ENCODE results near the gene USHBP1. TPM values are rescaled to one million over a fixed set of nuclear protein-coding genes. Genes with fewer than 3 reads are reported as not detected.
A peak's percentile ranks its signal among the peaks of the same experiment; 100 is the strongest.

Gene USHBP1
- total RNA-seq, 6 donors from 2014 or later: 9.1 to 21.4 (median 10.7) TPM

- WGBS, 2 donors: 95 to 97% methylated on average over 15 to 17 of the region's 25 CpGs
- H3K27ac ChIP-seq: no peak overlapping the region
- no peaks in the 10 kb centered on the region for H3K9me3 ChIP-seq
- H3K4me1 ChIP-seq: no peaks in the 10 kb centered on the region
- H3K4me3 ChIP-seq: no peak overlapping the region
- no peaks in the 10 kb centered on the region for H3K27me3 ChIP-seq
- no peak for ATAC-seq (ENCODE audit: low FRiP score in 2 of 2)
- TF ChIP-seq POLR2AphosphoS5 (IDR thresholded peaks at IDR 0.05): no peak
- H3K36me3 ChIP-seq: peaks cover 9 to 83% (median 69%) of the 10 kb centered on the region in 4 donors
- no peak for DNase-seq
These were observed 57.6 kb downstream of the USHBP1 start for GRCh38 chr19:17206736-17207581.

DNA sequence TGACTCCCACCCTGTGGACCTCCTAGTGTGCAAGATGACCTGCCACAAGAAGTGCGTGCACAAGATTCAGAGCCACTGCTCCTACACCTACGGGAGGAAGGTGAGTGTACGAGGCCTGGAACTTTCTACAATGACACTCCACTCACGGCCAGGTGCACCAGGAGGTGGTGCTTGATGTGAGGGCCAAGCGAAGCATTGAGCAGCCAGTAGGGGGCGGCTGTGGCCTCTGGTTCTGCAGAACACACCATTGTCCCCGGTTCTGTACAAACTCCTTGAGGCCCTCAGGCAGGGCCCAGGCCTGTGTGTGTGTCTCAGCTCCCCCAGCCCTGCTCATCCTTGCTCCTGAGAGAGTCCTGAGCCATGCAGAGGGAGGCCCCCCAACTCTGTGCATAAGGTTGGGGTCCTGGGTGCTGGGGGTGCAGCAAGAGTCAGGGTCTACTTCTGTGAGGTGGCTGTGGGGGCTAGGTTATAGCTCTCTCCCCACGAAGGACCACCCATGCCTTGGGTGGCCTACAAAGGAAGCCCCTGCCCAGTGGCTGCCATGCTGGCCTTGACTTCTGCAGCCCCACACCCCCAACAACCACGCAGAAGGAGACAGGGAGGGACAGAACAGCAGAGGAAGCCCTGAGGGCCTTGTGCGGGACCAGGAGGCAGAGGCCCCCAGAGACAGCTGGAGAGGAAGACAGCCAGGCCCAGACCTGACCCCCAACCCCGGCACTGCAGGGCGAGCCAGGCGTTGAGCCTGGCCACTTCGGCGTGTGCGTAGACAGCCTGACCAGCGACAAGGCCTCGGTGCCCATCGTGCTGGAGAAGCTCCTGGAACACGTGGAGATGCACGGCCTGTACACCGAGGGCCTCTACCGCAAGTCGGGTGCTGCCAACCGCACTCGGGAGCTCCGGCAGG is 59.1 kb downstream of the USHBP1 start:
- Histone ChIP-seq H3K27me3 (no peaks in the 10 kb centered on the region), H3K27ac (no peak overlapping the region), H3K9me3 (no peaks in the 10 kb centered on the region), H3K4me1 (no peaks in the 10 kb centered on the region), H3K36me3 (peaks cover 18 to 83% (median 69%) of the 10 kb centered on the region in 4 donors), H3K4me3 (no peak overlapping the region)
- DNase-seq (peak in 1 of 2 donors; percentile 77), ATAC-seq (ENCODE audit: low FRiP score in 2 of 2) (peak; percentile 37 to 59)
- TF ChIP-seq EP300 (IDR thresholded peaks at IDR 0.05) (no peak), POLR2AphosphoS5 (IDR thresholded peaks at IDR 0.05) (no peak), CTCF (IDR thresholded peaks at IDR 0.05) (peak; percentile 54 to 82 (median 71))
- 60 to 83% methylated on average over 8 to 23 of the region's 27 CpGs for WGBS, 2 donors

DNA sequence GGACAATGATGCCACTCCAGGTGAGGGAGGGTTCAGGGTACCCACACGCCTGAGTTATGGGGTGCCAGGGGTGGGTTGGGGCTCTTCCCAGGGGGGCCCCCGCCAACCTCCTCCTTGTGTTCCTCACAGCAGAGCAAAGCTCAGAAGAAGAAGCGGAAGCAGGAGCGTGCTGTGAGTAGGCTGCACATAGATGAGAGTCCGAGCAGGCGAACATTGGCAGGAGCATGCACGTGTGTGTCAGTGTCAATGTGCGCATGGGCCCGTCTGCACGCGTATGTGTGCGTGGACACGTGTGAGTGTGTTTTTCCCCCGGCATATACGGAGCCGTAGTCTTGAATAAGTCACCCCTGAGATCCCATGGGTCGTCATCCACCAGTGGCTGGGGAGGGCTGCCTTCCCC is 61.8 kb downstream of the USHBP1 start:
- no peaks in the 10 kb centered on the region for H3K27me3 ChIP-seq
- WGBS, 2 donors: 89 to 98% methylated on average over 17 of the region's 17 CpGs
- H3K4me1 ChIP-seq: no peaks in the 10 kb centered on the region
- no peak for ATAC-seq (ENCODE audit: low FRiP score in 2 of 2)
- DNase-seq: no peak
- H3K27ac ChIP-seq: no peak overlapping the region
- no peaks in the 10 kb centered on the region for H3K9me3 ChIP-seq
- peaks cover 22 to 86% (median 77%) of the 10 kb centered on the region in 4 donors for H3K36me3 ChIP-seq
- no peak overlapping the region for H3K4me3 ChIP-seq
- TF ChIP-seq POLR2AphosphoS5 (IDR thresholded peaks at IDR 0.05): no peak
- no peak for TF ChIP-seq EP300 (IDR thresholded peaks at IDR 0.05)
- TF ChIP-seq CTCF (IDR thresholded peaks at IDR 0.05): no peak
- TF ChIP-seq POLR2A (IDR thresholded peaks at IDR 0.05): no peak

GRCh38 chr19:17202249-17202648 is 62.3 kb downstream of the USHBP1 start:
- DNase-seq: no peak
- no peaks in the 10 kb centered on the region for H3K27me3 ChIP-seq
- H3K36me3 ChIP-seq: peaks cover 22 to 90% (median 82%) of the 10 kb centered on the region in 4 donors
- H3K9me3 ChIP-seq: no peaks in the 10 kb centered on the region
- H3K4me3 ChIP-seq: no peak overlapping the region
- TF ChIP-seq EP300 (IDR thresholded peaks at IDR 0.05) (no peak), POLR2A (IDR thresholded peaks at IDR 0.05) (no peak), POLR2AphosphoS5 (IDR thresholded peaks at IDR 0.05) (no peak), CTCF (IDR thresholded peaks at IDR 0.05) (no peak)
- H3K4me1 ChIP-seq: no peaks in the 10 kb centered on the region
- H3K27ac ChIP-seq: no peak overlapping the region
- WGBS, 2 donors: 91 to 92% methylated on average over 9 of the region's 9 CpGs
- no peak for ATAC-seq (ENCODE audit: low FRiP score in 2 of 2)

GRCh38 chr19:17200408-17201079 is 64.0 kb downstream of the USHBP1 start:
- WGBS, 2 donors: 77 to 88% methylated on average over 13 to 16 of the region's 16 CpGs
- H3K36me3 ChIP-seq: peaks cover 24 to 82% (median 69%) of the 10 kb centered on the region in 4 donors
- no peaks in the 10 kb centered on the region for H3K4me1 ChIP-seq
- no peak for DNase-seq
- H3K9me3 ChIP-seq: no peaks in the 10 kb centered on the region
- H3K27ac ChIP-seq: no peak overlapping the region
- no peak overlapping the region for H3K4me3 ChIP-seq
- TF ChIP-seq CTCF (IDR thresholded peaks at IDR 0.05): no peak
- no peak for TF ChIP-seq POLR2A (IDR thresholded peaks at IDR 0.05)
- no peak for TF ChIP-seq POLR2AphosphoS5 (IDR thresholded peaks at IDR 0.05)
- no peak for TF ChIP-seq EP300 (IDR thresholded peaks at IDR 0.05)
- H3K27me3 ChIP-seq: no peaks in the 10 kb centered on the region
- ATAC-seq (ENCODE audit: low FRiP score in 2 of 2): no peak

Data from upper lobe of left lung (tissue), 6 donors.